Fibroblast of lung (primary cell): ENCODE measurements around the gene SP7. TPM values are rescaled to one million over a fixed set of nuclear protein-coding genes. Genes with fewer than 3 reads are reported as not detected.

Experiments used
- DNase-seq, 2 donors: peaks; one replicate each; pipeline versions ENCODE4 v3.0.0 to v3.0.0-alpha.2; 2010; ENCODE audit warnings: low read depth in 2 of 2
- H2AFZ ChIP-seq: 2 replicates; pipeline ENCODE4 v1.5.1; 2012; ENCODE audit warnings: low read length, control low read depth, inconsistent platforms
- H3K27ac ChIP-seq: 2 replicates; pipeline ENCODE4 v1.5.1; 2011; ENCODE audit warnings: low read length, control low read depth; ENCODE audit not compliant: insufficient read depth
- H3K27me3 ChIP-seq: 2 replicates; pipeline ENCODE4 v1.5.1; 2011; ENCODE audit warnings: mild to moderate bottlenecking, low read length; ENCODE audit not compliant: control insufficient read depth, insufficient read depth
- H3K36me3 ChIP-seq: 2 replicates; pipeline ENCODE4 v1.5.1; 2011; ENCODE audit warnings: low read length; ENCODE audit not compliant: control insufficient read depth, insufficient read depth
- H3K4me1 ChIP-seq: 2 replicates; pipeline ENCODE4 v1.5.1; 2011; ENCODE audit warnings: low read length; ENCODE audit not compliant: control insufficient read depth, insufficient read depth; ENCODE audit errors: extremely low read depth
- H3K4me2 ChIP-seq: 2 replicates; pipeline ENCODE4 v1.5.1; 2011; ENCODE audit warnings: low read length, control low read depth; ENCODE audit not compliant: insufficient read depth; ENCODE audit errors: extremely low read depth
- H3K4me3 ChIP-seq, 4 experiments: fragments of 200-600 bp in 1 of 4; sonication (generic) in 1 of 4; replicated peaks in 1 of 4; 2 replicates each; pipeline ENCODE4 v1.5.1; 2011 to 2016; ENCODE audit warnings: low read length in 4 of 4, low read depth in 3 of 4, mild to moderate bottlenecking in 3 of 4, control low read depth in 2 of 4, inconsistent platforms in 1 of 4, mixed read lengths in 1 of 4; ENCODE audit not compliant: insufficient read depth in 1 of 4; ENCODE audit errors: control extremely low read depth in 1 of 4
- H3K79me2 ChIP-seq: 2 replicates; pipeline ENCODE4 v1.5.1; 2012; ENCODE audit warnings: mild to moderate bottlenecking, low read length, inconsistent platforms; ENCODE audit not compliant: control insufficient read depth, insufficient read depth
- H3K9ac ChIP-seq: 2 replicates; pipeline ENCODE4 v1.5.1; 2011; ENCODE audit warnings: mild to moderate bottlenecking, low read length, control low read depth; ENCODE audit not compliant: insufficient read depth
- H3K9me3 ChIP-seq: 2 replicates; pipeline ENCODE4 v1.5.1; 2012; ENCODE audit warnings: low read depth, low read length; ENCODE audit not compliant: control insufficient read depth, insufficient read depth
- H4K20me1 ChIP-seq: 2 replicates; pipeline ENCODE4 v1.5.1; 2011; ENCODE audit warnings: low read length; ENCODE audit not compliant: control insufficient read depth, insufficient read depth; ENCODE audit errors: extremely low read depth
- EZH2 ChIP-seq: IDR thresholded peaks from 2 replicates; pipeline ENCODE4 v1.5.1; 2012; ENCODE audit warnings: low read length, control low read depth, mild to moderate bottlenecking; ENCODE audit errors: missing control alignments
- polyA plus RNA-seq, 2 donors: library from polyadenylated mRNA; depleted of rRNA in 1 of 2; stranded (reverse) in 1 of 2; unstranded in 1 of 2; fragments of >200 nt; gene quantifications; 2 replicates each; pipeline ENCODE4 v1.2.1, GENCODE V29; 2011 to 2012; ENCODE audit warnings: missing spikeins in 1 of 2
- total RNA-seq: library from RNA; depleted of rRNA; stranded (reverse); fragments of >200 nt; gene quantifications from 2 replicates; pipeline ENCODE4 v1.2.1, GENCODE V29; 2014
- TF ChIP-seq, protein P1 (sequence below), 2 donors: IDR thresholded peaks in 1 of 2; conservative IDR thresholded peaks in 1 of 2; 1 replicate in 1 of 2; 2 replicates in 1 of 2; pipeline ENCODE4 v1.5.1; 2011 to 2012; ENCODE audit warnings: low read length in 2 of 2, control low read depth in 1 of 2, inconsistent platforms in 1 of 2, low read depth in 1 of 2, mild to moderate bottlenecking in 1 of 2

The SP7 gene
- total and polyA plus RNA-seq, 2 donors (not counting 1 experiment from before 2014, with no cell fraction given): not detected

- no peak for DNase-seq
- Histone ChIP-seq H3K36me3 (no peaks in the 10 kb centered on the region), H3K4me2 (no peak overlapping the region), H3K9me3 (no peaks in the 10 kb centered on the region), H3K4me3 (no peak overlapping the region), H3K79me2 (no peaks in the 10 kb centered on the region), H4K20me1 (no peaks in the 10 kb centered on the region), H3K27ac (no peak overlapping the region), H3K9ac (no peak overlapping the region), H3K27me3 (peaks cover 54% of the 10 kb centered on the region), H3K4me1 (no peaks in the 10 kb centered on the region), H2AFZ (no peak overlapping the region)
- no peak for TF ChIP-seq EZH2
- TF ChIP-seq, protein P1, sequence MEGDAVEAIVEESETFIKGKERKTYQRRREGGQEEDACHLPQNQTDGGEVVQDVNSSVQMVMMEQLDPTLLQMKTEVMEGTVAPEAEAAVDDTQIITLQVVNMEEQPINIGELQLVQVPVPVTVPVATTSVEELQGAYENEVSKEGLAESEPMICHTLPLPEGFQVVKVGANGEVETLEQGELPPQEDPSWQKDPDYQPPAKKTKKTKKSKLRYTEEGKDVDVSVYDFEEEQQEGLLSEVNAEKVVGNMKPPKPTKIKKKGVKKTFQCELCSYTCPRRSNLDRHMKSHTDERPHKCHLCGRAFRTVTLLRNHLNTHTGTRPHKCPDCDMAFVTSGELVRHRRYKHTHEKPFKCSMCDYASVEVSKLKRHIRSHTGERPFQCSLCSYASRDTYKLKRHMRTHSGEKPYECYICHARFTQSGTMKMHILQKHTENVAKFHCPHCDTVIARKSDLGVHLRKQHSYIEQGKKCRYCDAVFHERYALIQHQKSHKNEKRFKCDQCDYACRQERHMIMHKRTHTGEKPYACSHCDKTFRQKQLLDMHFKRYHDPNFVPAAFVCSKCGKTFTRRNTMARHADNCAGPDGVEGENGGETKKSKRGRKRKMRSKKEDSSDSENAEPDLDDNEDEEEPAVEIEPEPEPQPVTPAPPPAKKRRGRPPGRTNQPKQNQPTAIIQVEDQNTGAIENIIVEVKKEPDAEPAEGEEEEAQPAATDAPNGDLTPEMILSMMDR (conservative IDR thresholded peaks at IDR 0.05 in 1 of 2, IDR thresholded peaks at IDR 0.05 in 1 of 2; ENCODE audit: low read depth in 1 of 2, low read length in 2 of 2): no peak
Observed at GRCh38 chr12:53338017-53338416, 1.9 kb upstream of the SP7 start.

GRCh38 chr12:53334822-53335221 lies 1.3 kb downstream of the SP7 start:
- no peak overlapping the region for H3K27ac ChIP-seq

GRCh38 chr12:53333845-53334244 lies 2.3 kb downstream of the SP7 start:
- Histone ChIP-seq H3K4me2 (no peak overlapping the region), H3K27me3 (peaks cover 70% of the 10 kb centered on the region), H3K9me3 (no peaks in the 10 kb centered on the region), H3K79me2 (no peaks in the 10 kb centered on the region), H3K4me3 (no peak overlapping the region), H3K4me1 (no peaks in the 10 kb centered on the region), H4K20me1 (no peaks in the 10 kb centered on the region), H3K36me3 (no peaks in the 10 kb centered on the region), H3K27ac (no peak overlapping the region), H3K9ac (no peak overlapping the region), H2AFZ (no peak overlapping the region)
- no peak for DNase-seq
- no peak for TF ChIP-seq EZH2
- TF ChIP-seq, protein P1 (conservative IDR thresholded peaks at IDR 0.05 in 1 of 2, IDR thresholded peaks at IDR 0.05 in 1 of 2; ENCODE audit: low read depth in 1 of 2, low read length in 2 of 2): no peak

More at GRCh38 chr12:53334822-53335221, 1.3 kb downstream of the SP7 start:
- H3K4me3 ChIP-seq: no peak overlapping the region
- no peak overlapping the region for H3K9ac ChIP-seq
- DNase-seq: no peak
- H2AFZ ChIP-seq: no peak overlapping the region
- no peaks in the 10 kb centered on the region for H4K20me1 ChIP-seq
- no peaks in the 10 kb centered on the region for H3K36me3 ChIP-seq
- no peak overlapping the region for H3K4me2 ChIP-seq
- H3K9me3 ChIP-seq: no peaks in the 10 kb centered on the region
- H3K79me2 ChIP-seq: no peaks in the 10 kb centered on the region
- peaks cover 66% of the 10 kb centered on the region for H3K27me3 ChIP-seq
- TF ChIP-seq, protein P1 (conservative IDR thresholded peaks at IDR 0.05 in 1 of 2, IDR thresholded peaks at IDR 0.05 in 1 of 2; ENCODE audit: low read depth in 1 of 2, low read length in 2 of 2): no peak
- no peak for TF ChIP-seq EZH2
- H3K4me1 ChIP-seq: no peaks in the 10 kb centered on the region
